Measurements from ENCODE around the gene FTH1. TPM values are rescaled to one million over a fixed set of nuclear protein-coding genes. Genes with fewer than 3 reads are reported as not detected.
A peak's percentile ranks its signal among the peaks of the same experiment; 100 is the strongest.

Gene FTH1
- total and polyA plus RNA-seq, 8 donors: 1,788 to 5,494 (median 2,077) TPM

GRCh38 chr11:61925736-61926135 is 41.7 kb downstream of the FTH1 start:
- H3K36me3 ChIP-seq: no peaks in the 10 kb centered on the region
- DNase-seq (no peak), ATAC-seq (no peak)
- intact Hi-C loops (cut with DNase I): no loop called here
- peaks cover 12 to 16% of the 10 kb centered on the region in 2 donors for H3K4me1 ChIP-seq
- no peaks in the 10 kb centered on the region for H3K9me3 ChIP-seq
- no peak overlapping the region for H3K4me3 ChIP-seq
- no peak overlapping the region for H3K27ac ChIP-seq
- TF ChIP-seq CTCF (IDR thresholded peaks at IDR 0.05): no peak
- H3K27me3 ChIP-seq: no peaks in the 10 kb centered on the region

GRCh38 chr11:61924064-61924455 is 43.4 kb downstream of the FTH1 start:
- DNase-seq (no peak), ATAC-seq (no peak)
- TF ChIP-seq CTCF (IDR thresholded peaks at IDR 0.05): no peak
- H3K27ac ChIP-seq: peak overlapping the region; percentile 33 to 75
- intact Hi-C loops (cut with DNase I): no loop called here
- H3K36me3 ChIP-seq: no peaks in the 10 kb centered on the region
- peaks cover 12 to 16% of the 10 kb centered on the region in 2 donors for H3K4me1 ChIP-seq
- peaks cover 0 to 15% of the 10 kb centered on the region in 2 donors for H3K27me3 ChIP-seq
- H3K4me3 ChIP-seq: no peak overlapping the region
- no peaks in the 10 kb centered on the region for H3K9me3 ChIP-seq

GRCh38 chr11:61923166-61924063 is 44.0 kb downstream of the FTH1 start:
- H3K4me3 ChIP-seq: no peak overlapping the region
- H3K27ac ChIP-seq: peak overlapping the region; percentile 41 to 75
- intact Hi-C loops (cut with DNase I): no loop called here
- peaks cover 0 to 22% of the 10 kb centered on the region in 2 donors for H3K27me3 ChIP-seq
- no peak for TF ChIP-seq CTCF (IDR thresholded peaks at IDR 0.05)
- ATAC-seq (peak; percentile 72), DNase-seq (peak; percentile 57 to 84 (median 74))
- peaks cover 12 to 17% of the 10 kb centered on the region in 2 donors for H3K4me1 ChIP-seq
- H3K9me3 ChIP-seq: no peaks in the 10 kb centered on the region
- no peaks in the 10 kb centered on the region for H3K36me3 ChIP-seq

GRCh38 chr11:61922539-61922938 is 44.9 kb downstream of the FTH1 start:
- ATAC-seq: peak; percentile 72
- no peak for TF ChIP-seq CTCF (IDR thresholded peaks at IDR 0.05)
- peaks cover 12 to 26% of the 10 kb centered on the region in 2 donors for H3K4me1 ChIP-seq
- no peaks in the 10 kb centered on the region for H3K36me3 ChIP-seq
- H3K27me3 ChIP-seq: peaks cover 0 to 30% of the 10 kb centered on the region in 2 donors
- no peak overlapping the region for H3K4me3 ChIP-seq
- no peaks in the 10 kb centered on the region for H3K9me3 ChIP-seq
- DNase-seq: peak in 3 of 4 donors; percentile 42 to 75 (median 67)
- intact Hi-C loops (cut with DNase I): no loop called here
- peak overlapping the region; percentile 41 to 75 for H3K27ac ChIP-seq

GRCh38 chr11:61921446-61921845 is 46.0 kb downstream of the FTH1 start:
- Histone ChIP-seq H3K9me3 (no peaks in the 10 kb centered on the region), H3K4me1 (peaks cover 12 to 35% of the 10 kb centered on the region in 2 donors), H3K27ac (no peak overlapping the region), H3K4me3 (no peak overlapping the region), H3K27me3 (peaks cover 0 to 41% of the 10 kb centered on the region in 2 donors), H3K36me3 (no peaks in the 10 kb centered on the region)
- ATAC-seq: no peak
- no peak for TF ChIP-seq CTCF (IDR thresholded peaks at IDR 0.05)
- no peak for DNase-seq
- intact Hi-C loops (cut with DNase I): no loop called here

Measured in left lung (tissue), 10 donors.